Transverse colon (tissue), 4 donors: Measurements from ENCODE around the gene CDX1. TPM values are rescaled to one million over a fixed set of nuclear protein-coding genes. Genes with fewer than 3 reads are reported as not detected.

Experiments used
- DNase-seq: peaks from one replicate; pipeline ENCODE4 v3.0.0-alpha.2; 2019
- H3K27ac ChIP-seq, 4 donors: fragments of 200-600 bp; sonication (generic); 2 replicates each; pipeline ENCODE4 v1.5.1; 2016 to 2018; ENCODE audit warnings: inconsistent platforms in 4 of 4
- H3K27me3 ChIP-seq: fragments of 200-600 bp; sonication (generic); 2 replicates; pipeline ENCODE4 v1.5.1; 2017; ENCODE audit warnings: inconsistent platforms
- H3K36me3 ChIP-seq, 4 donors: fragments of 200-600 bp; sonication (generic); 2 replicates each; pipeline ENCODE4 v1.5.1; 2017 to 2019; ENCODE audit warnings: inconsistent platforms in 4 of 4
- H3K4me1 ChIP-seq, 4 donors: fragments of 200-600 bp; sonication (generic); 2 replicates each; pipeline ENCODE4 v1.5.1; 2017 to 2020; ENCODE audit warnings: inconsistent platforms in 4 of 4
- H3K4me3 ChIP-seq, 4 donors: fragments of 200-600 bp; sonication (generic); 1 replicate in 1 of 4; 2 replicates in 3 of 4; pipeline versions ENCODE4 v1.5.1 to v1.6.1; 2017 to 2019; ENCODE audit warnings: inconsistent platforms in 4 of 4
- H3K9me3 ChIP-seq, 2 donors: fragments of 200-600 bp; sonication (generic); 2 replicates each; pipeline ENCODE4 v1.5.1; 2017 to 2019; ENCODE audit warnings: inconsistent platforms in 2 of 2
- CTCF ChIP-seq, 5 experiments: fragments of 200-600 bp in 3 of 5; fragments of 450-650 bp in 2 of 5; sonication (generic) in 3 of 5; IDR thresholded peaks; 1 replicate in 2 of 5; 2 replicates in 3 of 5; pipeline ENCODE4 v1.5.1; 2016 to 2017; ENCODE audit warnings: antibody characterized with exemption in 5 of 5, inconsistent platforms in 3 of 5, mild to moderate bottlenecking in 2 of 5, moderate library complexity in 1 of 5
- EP300 ChIP-seq: sonication (generic); formaldehyde crosslinking; IDR thresholded peaks from one replicate; pipeline ENCODE4 v1.6.1; 2017; ENCODE audit warnings: antibody characterized with exemption, low read depth
- POLR2A ChIP-seq: fragments of 450-650 bp; IDR thresholded peaks from one replicate; pipeline ENCODE4 v1.6.1; 2016; ENCODE audit warnings: antibody characterized with exemption, mild to moderate bottlenecking, moderate library complexity
- POLR2AphosphoS5 ChIP-seq, 3 donors: sonication (generic); formaldehyde crosslinking; IDR thresholded peaks; one replicate each; pipeline ENCODE4 v1.6.1; 2016; ENCODE audit warnings: antibody characterized with exemption in 3 of 3
- WGBS, 2 donors: methylation state at CpG; one replicate each; pipeline ENCODE4 v1.1.5; 2018; ENCODE audit warnings: low coverage in 1 of 2; 5-methylcytosine and 5-hydroxymethylcytosine counted together
- in situ Hi-C, 4 donors: fragments of 200-750 bp; cut with MboI; loops; one replicate each; pipeline versions ENCODE4 v1.15.0 to v1.15.1; 2017; ENCODE audit warnings: low sequenced_read_pairs in 3 of 4, low pct_ligation_motif_present in 1 of 4, low pct_unique_long_range_greater_than_20kb in 1 of 4
- intact Hi-C: fragments of 100-400 bp; cut with DNase I; formaldehyde crosslinking; loops from one replicate; pipeline ENCODE4 v1.15.1; 2023; ENCODE audit warnings: low total_unique reads
- total RNA-seq, 4 donors: library from RNA; depleted of rRNA; stranded (reverse); fragments of >200 nt; gene quantifications; one replicate each; pipeline ENCODE4 v1.1.0, GENCODE V29; 2016

Gene CDX1
- total RNA-seq, 4 donors from 2014 or later, result 249 to 540 (median 360) TPM

GRCh38 chr5:150156540-150156939 lies 10.0 kb upstream of the CDX1 start:
- H3K4me1 ChIP-seq, result peaks cover 0 to 13% (median 6%) of the 10 kb centered on the region in 4 donors
- no peaks in the 10 kb centered on the region for H3K9me3 ChIP-seq
- in situ Hi-C loops (loop anchor here in 2 of 4 donors (25.0 kb wide), 1 partner anchor 281 kb away; the partner anchor contains the start of gene RPS14 (in 2 of the 2)), intact Hi-C loops (no loop called here)
- no peak overlapping the region for H3K4me3 ChIP-seq
- 83% methylated on average over 4 of the region's 4 CpGs; no CpG with 5 or more reads in 1 of the 2 donors for WGBS, 2 donors
- no peaks in the 10 kb centered on the region for H3K36me3 ChIP-seq
- peak overlapping the region; percentile 77 to 91 (median 84) for H3K27ac ChIP-seq
- DNase-seq, result no peak
- TF ChIP-seq POLR2A, result no peak
- no peak for TF ChIP-seq POLR2AphosphoS5 (IDR thresholded peaks at IDR 0.05)
- TF ChIP-seq EP300, result no peak
- no peak for TF ChIP-seq CTCF (IDR thresholded peaks at IDR 0.05)
- H3K27me3 ChIP-seq, result no peaks in the 10 kb centered on the region

DNA sequence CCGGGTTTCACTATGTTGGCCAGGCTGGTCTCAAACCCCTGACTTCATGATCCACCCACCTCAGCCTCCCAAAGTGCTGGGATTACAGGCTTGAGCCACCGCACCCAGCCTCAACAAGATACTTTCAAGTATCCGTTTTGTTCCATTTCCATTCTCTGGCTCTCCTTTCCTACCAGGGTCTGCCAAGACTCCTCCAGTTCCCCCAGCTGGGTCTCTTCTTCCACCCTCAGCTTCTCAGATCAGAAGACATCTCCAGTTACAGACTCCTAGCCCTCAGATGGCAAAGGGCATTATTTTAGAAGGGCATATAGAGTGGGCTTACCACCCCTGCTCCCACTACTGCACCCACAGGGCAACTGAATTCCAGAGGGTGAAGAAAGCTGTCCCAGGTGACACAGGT lies 9.4 kb upstream of the CDX1 start:
- no peaks in the 10 kb centered on the region for H3K36me3 ChIP-seq
- no peak for DNase-seq
- intact Hi-C loops, result no loop called here
- H3K27ac ChIP-seq, result peak overlapping the region; percentile 61 to 91 (median 82)
- no peak overlapping the region for H3K4me3 ChIP-seq
- no peaks in the 10 kb centered on the region for H3K9me3 ChIP-seq
- in situ Hi-C loops, result loop anchor here in 2 of 4 donors (25.0 kb wide), 1 partner anchor 280 kb away; the partner anchor contains the start of gene RPS14 (in 2 of the 2)
- TF ChIP-seq POLR2A (no peak), CTCF (IDR thresholded peaks at IDR 0.05) (no peak), POLR2AphosphoS5 (IDR thresholded peaks at IDR 0.05) (no peak), EP300 (no peak)
- 75 to 80% methylated on average over 3 of the region's 3 CpGs for WGBS, 2 donors
- H3K4me1 ChIP-seq, result peaks cover 0 to 19% (median 10%) of the 10 kb centered on the region in 4 donors
- no peaks in the 10 kb centered on the region for H3K27me3 ChIP-seq

DNA sequence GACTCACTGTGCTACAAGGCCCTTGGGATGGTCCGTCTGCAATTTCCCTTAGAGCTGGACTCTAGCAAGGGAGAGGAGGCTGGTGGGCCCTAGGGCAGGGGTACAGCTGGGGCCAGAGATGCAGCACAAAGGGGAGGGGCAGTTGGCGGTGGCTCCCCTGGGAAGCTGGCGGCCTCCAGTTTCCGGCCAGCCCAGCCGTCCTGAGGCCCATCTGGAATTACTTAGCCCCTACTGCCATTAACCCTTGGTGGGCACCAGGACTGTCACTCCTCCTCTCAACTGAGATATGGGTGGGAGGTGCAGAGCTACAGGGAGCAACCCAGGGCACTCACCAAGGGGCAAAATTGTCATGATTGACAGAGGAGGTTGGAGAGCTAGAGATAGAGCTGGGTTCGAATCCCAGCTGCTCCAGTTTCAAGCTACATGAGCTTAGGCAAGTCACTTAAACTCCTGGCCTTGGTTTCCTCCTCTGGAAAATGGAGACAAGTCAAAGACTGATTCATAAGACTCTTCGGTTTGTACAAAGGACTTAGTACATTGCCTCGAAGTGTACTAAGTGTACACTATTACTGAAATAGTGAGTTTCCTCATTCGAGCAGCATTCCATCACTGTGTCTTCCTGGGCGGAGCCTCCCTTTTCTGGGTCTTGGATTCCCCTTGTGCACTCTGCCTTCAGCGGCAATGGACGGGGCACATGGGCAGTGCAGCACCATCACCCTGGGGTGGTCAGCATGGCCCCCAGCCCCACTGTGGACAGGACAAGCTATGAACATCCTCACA lies 8.2 kb upstream of the CDX1 start:
- Histone ChIP-seq H3K4me1 (peaks cover 3 to 24% (median 20%) of the 10 kb centered on the region in 4 donors), H3K27me3 (no peaks in the 10 kb centered on the region), H3K36me3 (no peaks in the 10 kb centered on the region), H3K27ac (peak overlapping the region; percentile 61 to 91 (median 82)), H3K9me3 (no peaks in the 10 kb centered on the region), H3K4me3 (no peak overlapping the region)
- intact Hi-C loops (no loop called here), in situ Hi-C loops (loop anchor here in 2 of 4 donors (25.0 kb wide), 1 partner anchor 279 kb away; the partner anchor contains the start of gene RPS14 (in 2 of the 2))
- TF ChIP-seq POLR2AphosphoS5 (IDR thresholded peaks at IDR 0.05) (no peak), POLR2A (no peak), EP300 (no peak), CTCF (IDR thresholded peaks at IDR 0.05) (no peak)
- no peak for DNase-seq
- WGBS, 2 donors, result 66 to 83% methylated on average over 1 to 12 of the region's 12 CpGs

- no peak for TF ChIP-seq CTCF (IDR thresholded peaks at IDR 0.05)
- no peak for TF ChIP-seq EP300
- TF ChIP-seq POLR2A, result no peak
- no peak for TF ChIP-seq POLR2AphosphoS5 (IDR thresholded peaks at IDR 0.05)
- H3K27ac ChIP-seq, result peak overlapping the region; percentile 17 to 91 (median 74)
- WGBS, 2 donors, result 72% methylated on average over 6 of the region's 6 CpGs; no CpG with 5 or more reads in 1 of the 2 donors
- intact Hi-C loops, result no loop called here
- H3K27me3 ChIP-seq, result no peaks in the 10 kb centered on the region
- no peaks in the 10 kb centered on the region for H3K9me3 ChIP-seq
- no peak for DNase-seq
- peaks cover 10 to 31% (median 25%) of the 10 kb centered on the region in 4 donors for H3K4me1 ChIP-seq
- H3K4me3 ChIP-seq, result no peak overlapping the region
- in situ Hi-C loops, result loop anchor here in 2 of 4 donors (25.0 kb wide), 1 partner anchor 278 kb away; the partner anchor contains the start of gene RPS14 (in 2 of the 2)
- no peaks in the 10 kb centered on the region for H3K36me3 ChIP-seq
Measured at GRCh38 chr5:150159031-150159430, 7.5 kb upstream of the CDX1 start.
